PC-3 (cell line): ENCODE data around the gene FGF12. TPM values are rescaled to one million over a fixed set of nuclear protein-coding genes. Genes with fewer than 3 reads are reported as not detected.
A peak's percentile ranks its signal among the peaks of the same experiment; 100 is the strongest.

Source experiments
- ATAC-seq: fragments of 200-7000 bp; cut with Tn5 transposase; 2 replicates; pipeline ENCODE4 v1.9.1; 2020; ENCODE audit warnings: mild to moderate bottlenecking, moderate library complexity
- BruUV-seq: library from RNA; stranded (reverse); fragments of 400-500 nt; replicated peaks from 2 replicates; lab custom pipeline; 2021; lab: Mats Ljungman, UMichigan
- CTCF ChIA-PET: fragments of 300-600 bp; sonication (Branson Sonifier 250); formaldehyde crosslinking; loops from one replicate; lab custom pipeline; 2022; ENCODE audit warnings: antibody characterized with exemption; lab: Charles Lee
- POLR2A ChIA-PET: fragments of 300-600 bp; sonication (Branson Sonifier 250); formaldehyde crosslinking; loops from one replicate; lab custom pipeline; 2022; ENCODE audit warnings: antibody characterized with exemption; ENCODE audit not compliant: unreplicated experiment; lab: Charles Lee
- DNase-seq: peaks from one replicate; pipeline ENCODE4 v3.0.0-alpha.2; 2015
- H2AFZ ChIP-seq: fragments of 300-600 bp; sonication (generic); 2 replicates; pipeline ENCODE4 v1.6.0; 2016; ENCODE audit warnings: antibody characterized with exemption, low read length
- H3F3A ChIP-seq: fragments of 300-600 bp; sonication (generic); one replicate; pipeline ENCODE4 v1.6.0; 2017; ENCODE audit warnings: antibody characterized with exemption, low read length, control low read depth, mild to moderate bottlenecking; ENCODE audit not compliant: unreplicated experiment
- H3K27ac ChIP-seq: fragments of 300-600 bp; sonication (generic); 2 replicates; pipeline ENCODE4 v1.5.1; 2016; ENCODE audit warnings: mild to moderate bottlenecking, low read length
- H3K27me3 ChIP-seq: fragments of 300-600 bp; sonication (generic); 2 replicates; pipeline ENCODE4 v1.6.1; 2016; ENCODE audit warnings: low read length, mixed read lengths
- H3K36me3 ChIP-seq: fragments of 300-600 bp; sonication (generic); 2 replicates; pipeline ENCODE4 v1.6.1; 2016; ENCODE audit warnings: low read depth, mixed run types, low read length, mixed read lengths
- H3K4me1 ChIP-seq: fragments of 300-600 bp; sonication (generic); 2 replicates; pipeline ENCODE4 v1.5.1; 2016; ENCODE audit warnings: low read length; ENCODE audit not compliant: insufficient read depth
- H3K4me2 ChIP-seq: fragments of 300-600 bp; sonication (generic); 2 replicates; pipeline ENCODE4 v1.6.0; 2016; ENCODE audit warnings: low read length
- H3K4me3 ChIP-seq: fragments of 300-600 bp; sonication (generic); 2 replicates; pipeline ENCODE4 v1.5.1; 2016; ENCODE audit warnings: mild to moderate bottlenecking, low read length, mixed read lengths
- H3K79me2 ChIP-seq: fragments of 300-600 bp; sonication (generic); 2 replicates; pipeline ENCODE4 v1.6.1; 2017; ENCODE audit warnings: low read length, mixed read lengths
- H3K9ac ChIP-seq: fragments of 300-600 bp; sonication (generic); 2 replicates; pipeline ENCODE4 v1.6.0; 2016; ENCODE audit warnings: mild to moderate bottlenecking, low read length
- H3K9me2 ChIP-seq: fragments of 300-600 bp; sonication (generic); replicated peaks from 2 replicates; pipeline ENCODE4 v1.6.1; 2016; ENCODE audit warnings: mixed run types, low read length, mixed read lengths
- H3K9me3 ChIP-seq: fragments of 300-600 bp; sonication (generic); 2 replicates; pipeline ENCODE4 v1.6.1; 2016; ENCODE audit warnings: low read length, mixed read lengths
- H4K20me1 ChIP-seq: fragments of 300-600 bp; sonication (generic); 2 replicates; pipeline ENCODE4 v1.6.1; 2016; ENCODE audit warnings: low read length, mixed read lengths
- EZH2 ChIP-seq: fragments of 300-600 bp; sonication (generic); IDR thresholded peaks from one replicate; pipeline ENCODE4 v1.6.1; 2017; ENCODE audit warnings: antibody characterized with exemption, mild to moderate bottlenecking, low read length; ENCODE audit not compliant: unreplicated experiment
- EZH2phosphoT487 ChIP-seq: fragments of 300-600 bp; sonication (generic); IDR thresholded peaks from 2 replicates; pipeline ENCODE4 v1.6.1; 2018; ENCODE audit warnings: mild to moderate bottlenecking, antibody characterized with exemption, low read length, borderline replicate concordance
- intact Hi-C: fragments of 100-400 bp; cut with micrococcal nuclease; formaldehyde crosslinking; loops from 2 replicates; pipeline ENCODE4 v1.9.0; 2023
- total RNA-seq: library from RNA; depleted of rRNA; stranded (reverse); fragments of >200 nt; gene quantifications from 2 replicates; pipeline ENCODE4 v1.2.3, GENCODE V29; 2014
- TF ChIP-seq, protein P1 (sequence below): fragments of 300-600 bp; sonication (generic); conservative IDR thresholded peaks from 2 replicates; pipeline ENCODE4 v1.5.1; 2017; ENCODE audit warnings: antibody characterized with exemption, low read depth, mild to moderate bottlenecking, low read length

Gene FGF12
- total RNA-seq, 1 experiment from 2014 or later = not detected

DNA sequence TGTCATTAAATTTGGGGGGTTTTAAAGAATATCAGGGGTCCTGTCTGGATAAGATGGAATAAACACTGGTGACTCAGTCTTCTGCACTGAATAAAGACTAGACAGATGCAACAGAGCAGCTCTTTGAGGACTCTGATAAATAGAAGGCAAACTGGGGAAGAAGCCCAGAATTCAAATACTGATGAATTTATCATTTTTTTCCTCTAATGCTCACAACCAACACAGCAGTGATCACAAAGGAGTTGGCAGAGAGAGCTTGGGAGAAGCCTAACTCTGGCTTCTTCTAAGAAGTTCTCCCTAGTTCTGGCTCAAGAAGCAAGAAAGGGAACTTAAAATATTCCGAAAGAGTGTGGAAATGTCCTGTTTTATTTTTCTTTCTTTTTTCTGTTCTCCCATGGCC lies 597.8 kb downstream of the FGF12 start:
- BruUV-seq = no TSS peak
- H2AFZ ChIP-seq = no peak overlapping the region
- intact Hi-C loops = no loop called here
- H3K4me3 ChIP-seq = no peak overlapping the region
- H3K36me3 ChIP-seq = no peaks in the 10 kb centered on the region
- H3K27ac ChIP-seq = no peak overlapping the region
- ChIA-PET CTCF (no interaction called here), POLR2A (no interaction called here)
- H3K27me3 ChIP-seq = no peaks in the 10 kb centered on the region
- no peak overlapping the region for H3K4me2 ChIP-seq
- no peak overlapping the region for H3K9ac ChIP-seq
- no peak for DNase-seq
- no peak for TF ChIP-seq EZH2phosphoT487
- TF ChIP-seq, protein P1, sequence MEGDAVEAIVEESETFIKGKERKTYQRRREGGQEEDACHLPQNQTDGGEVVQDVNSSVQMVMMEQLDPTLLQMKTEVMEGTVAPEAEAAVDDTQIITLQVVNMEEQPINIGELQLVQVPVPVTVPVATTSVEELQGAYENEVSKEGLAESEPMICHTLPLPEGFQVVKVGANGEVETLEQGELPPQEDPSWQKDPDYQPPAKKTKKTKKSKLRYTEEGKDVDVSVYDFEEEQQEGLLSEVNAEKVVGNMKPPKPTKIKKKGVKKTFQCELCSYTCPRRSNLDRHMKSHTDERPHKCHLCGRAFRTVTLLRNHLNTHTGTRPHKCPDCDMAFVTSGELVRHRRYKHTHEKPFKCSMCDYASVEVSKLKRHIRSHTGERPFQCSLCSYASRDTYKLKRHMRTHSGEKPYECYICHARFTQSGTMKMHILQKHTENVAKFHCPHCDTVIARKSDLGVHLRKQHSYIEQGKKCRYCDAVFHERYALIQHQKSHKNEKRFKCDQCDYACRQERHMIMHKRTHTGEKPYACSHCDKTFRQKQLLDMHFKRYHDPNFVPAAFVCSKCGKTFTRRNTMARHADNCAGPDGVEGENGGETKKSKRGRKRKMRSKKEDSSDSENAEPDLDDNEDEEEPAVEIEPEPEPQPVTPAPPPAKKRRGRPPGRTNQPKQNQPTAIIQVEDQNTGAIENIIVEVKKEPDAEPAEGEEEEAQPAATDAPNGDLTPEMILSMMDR = no peak
- no peak for TF ChIP-seq EZH2
- no peak for ATAC-seq
- H3K9me3 ChIP-seq = no peaks in the 10 kb centered on the region
- no peaks in the 10 kb centered on the region for H3K9me2 ChIP-seq
- no peaks in the 10 kb centered on the region for H4K20me1 ChIP-seq
- no peaks in the 10 kb centered on the region for H3K4me1 ChIP-seq
- H3F3A ChIP-seq = no peaks in the 10 kb centered on the region
- H3K79me2 ChIP-seq = no peaks in the 10 kb centered on the region

DNA sequence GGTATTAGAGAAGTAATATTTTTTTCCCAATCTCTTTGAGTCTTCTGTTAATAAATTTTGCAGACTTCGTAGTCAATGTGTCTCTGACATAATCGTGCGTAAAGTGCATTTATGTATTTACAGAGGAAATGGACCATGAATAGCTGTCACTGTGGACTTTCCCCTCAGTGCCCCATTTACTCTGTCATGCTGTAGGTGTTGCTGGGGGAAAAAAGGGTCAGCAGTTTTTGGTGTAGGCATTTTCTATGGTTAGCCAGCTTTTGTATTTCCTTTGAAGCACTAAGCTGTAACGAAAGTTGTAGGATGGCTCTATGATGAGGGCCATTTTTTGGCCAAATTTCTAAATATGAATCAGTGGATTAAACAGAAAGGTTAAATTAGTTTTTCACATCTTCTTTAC lies 598.4 kb downstream of the FGF12 start:
- Histone ChIP-seq H3K36me3 (no peaks in the 10 kb centered on the region), H3K9me2 (no peaks in the 10 kb centered on the region), H3K27ac (no peak overlapping the region), H2AFZ (no peak overlapping the region), H3K4me2 (no peak overlapping the region), H4K20me1 (no peaks in the 10 kb centered on the region), H3K4me3 (no peak overlapping the region), H3K9ac (no peak overlapping the region), H3F3A (no peaks in the 10 kb centered on the region), H3K4me1 (no peaks in the 10 kb centered on the region), H3K27me3 (no peaks in the 10 kb centered on the region), H3K9me3 (no peaks in the 10 kb centered on the region), H3K79me2 (no peaks in the 10 kb centered on the region)
- ChIA-PET POLR2A (no interaction called here), CTCF (no interaction called here)
- ATAC-seq = 0 out of 2 replicates have a peak, but pooled peaks have one; percentile 31
- no TSS peak for BruUV-seq
- no peak for DNase-seq
- TF ChIP-seq, protein P1 = no peak
- TF ChIP-seq EZH2phosphoT487 = no peak
- TF ChIP-seq EZH2 = no peak
- intact Hi-C loops = no loop called here

DNA sequence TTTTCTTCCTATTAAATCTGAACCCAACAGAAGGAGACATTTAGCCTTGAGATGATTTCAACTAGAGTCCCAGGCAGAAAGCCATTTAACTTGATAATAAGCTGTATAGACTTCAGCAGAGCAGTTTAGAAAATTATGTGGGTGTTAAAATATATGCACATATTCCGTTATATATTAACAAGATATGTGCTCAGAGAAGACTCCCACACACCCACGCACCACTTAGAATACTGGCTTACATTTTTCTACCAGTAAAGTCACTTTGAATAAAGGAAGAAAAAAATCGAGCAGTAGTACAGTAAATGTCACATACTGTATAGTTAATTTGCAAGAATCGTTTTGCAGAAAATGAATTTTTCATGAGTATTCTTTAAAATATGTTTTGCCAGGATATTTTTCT lies 599.3 kb downstream of the FGF12 start:
- intact Hi-C loops = no loop called here
- H3K4me2 ChIP-seq = no peak overlapping the region
- no peak overlapping the region for H2AFZ ChIP-seq
- H3K27ac ChIP-seq = no peak overlapping the region
- ChIA-PET POLR2A (no interaction called here), CTCF (no interaction called here)
- H3K27me3 ChIP-seq = no peaks in the 10 kb centered on the region
- no peaks in the 10 kb centered on the region for H3K4me1 ChIP-seq
- no peak overlapping the region for H3K4me3 ChIP-seq
- H3F3A ChIP-seq = no peaks in the 10 kb centered on the region
- ATAC-seq (no peak), DNase-seq (no peak)
- H3K36me3 ChIP-seq = no peaks in the 10 kb centered on the region
- BruUV-seq = no TSS peak
- H3K9ac ChIP-seq = no peak overlapping the region
- TF ChIP-seq, protein P1 = no peak
- TF ChIP-seq EZH2phosphoT487 (no peak), EZH2 (no peak)
- no peaks in the 10 kb centered on the region for H3K9me2 ChIP-seq
- no peaks in the 10 kb centered on the region for H3K79me2 ChIP-seq
- no peaks in the 10 kb centered on the region for H3K9me3 ChIP-seq
- H4K20me1 ChIP-seq = no peaks in the 10 kb centered on the region
